Stimulated activated CD4-positive, alpha-beta T cell treated with anti-CD3 and anti-CD28 coated beads, Interleukin-1b, Interleukin-23, amount 100 ng/mL, for 24 hours (primary cell): Measurements from ENCODE around the gene SIM2.

Experiments used
- DNase-seq, 4 experiments: peaks; one replicate each; pipeline ENCODE4 v3.0.0-alpha.2; 2020; ENCODE audit warnings: low read depth in 4 of 4, low spot score in 1 of 4

SIM2 gene

GRCh38 chr21:36735201-36735515 lies 36.2 kb downstream of the SIM2 start:
- DNase-seq = no peak

- no peak for DNase-seq
These were observed 36.9 kb downstream of the SIM2 start for GRCh38 chr21:36735724-36736320.

- DNase-seq = no peak
These were observed 39.7 kb downstream of the SIM2 start for GRCh38 chr21:36738489-36739126.

- no peak for DNase-seq
These were observed 42.6 kb downstream of the SIM2 start for GRCh38 chr21:36741506-36741905.

- no peak for DNase-seq
These were observed 44.1 kb downstream of the SIM2 start for GRCh38 chr21:36743008-36743407.

- DNase-seq = no peak
These were observed 44.5 kb downstream of the SIM2 start for GRCh38 chr21:36743446-36743845.

- DNase-seq = no peak
These were observed 45.3 kb downstream of the SIM2 start for GRCh38 chr21:36744190-36744559.

GRCh38 chr21:36744560-36745231 lies 45.8 kb downstream of the SIM2 start:
- DNase-seq = no peak

- no peak for DNase-seq
These were observed 46.5 kb downstream of the SIM2 start for GRCh38 chr21:36745459-36745858.

- DNase-seq = no peak
These were observed 48.3 kb downstream of the SIM2 start for GRCh38 chr21:36747041-36747814.

GRCh38 chr21:36747815-36748383 lies 49.0 kb downstream of the SIM2 start:
- peak in 3 of 4 experiments; percentile 7 to 50 (median 10) for DNase-seq

GRCh38 chr21:36749935-36750575 lies 51.1 kb downstream of the SIM2 start:
- DNase-seq = no peak

- no peak for DNase-seq
These were observed 51.7 kb downstream of the SIM2 start for GRCh38 chr21:36750576-36750959.

GRCh38 chr21:36751383-36751782 lies 52.5 kb downstream of the SIM2 start:
- no peak for DNase-seq

GRCh38 chr21:36753556-36753955 lies 54.6 kb downstream of the SIM2 start:
- no peak for DNase-seq

- no peak for DNase-seq
These were observed 55.5 kb downstream of the SIM2 start for GRCh38 chr21:36754241-36754898.

GRCh38 chr21:36756527-36756926 lies 57.6 kb downstream of the SIM2 start:
- no peak for DNase-seq

- DNase-seq = no peak
These were observed 58.3 kb downstream of the SIM2 start for GRCh38 chr21:36757196-36757595.

GRCh38 chr21:36759348-36760083 lies 60.6 kb downstream of the SIM2 start:
- no peak for DNase-seq

- DNase-seq = no peak
These were observed 62.8 kb downstream of the SIM2 start for GRCh38 chr21:36761685-36762084.
